GM21723 (cell line): Measurements from ENCODE around the gene RUNX3.
"Not testable (repeated sequence)": the region's sequence is repeated elsewhere in the genome, so short reads cannot be mapped to it uniquely, and the experiment has no call there.

Experiments used
- ATAC-seq: cut with Tn5 transposase; IDR thresholded peaks from one replicate; pipeline ENCODE4 v1.9.1; 2021; ENCODE audit warnings: mild to moderate bottlenecking, moderate library complexity; ENCODE audit not compliant: unreplicated experiment

The RUNX3 gene

GRCh38 chr1:24914226-24915069 is 15.6 kb downstream of the RUNX3 start:
- ATAC-seq = no peak

- no peak for ATAC-seq
Observed at GRCh38 chr1:24913616-24914225, 16.4 kb downstream of the RUNX3 start.

- ATAC-seq = no peak
Observed at GRCh38 chr1:24913274-24913604, 16.8 kb downstream of the RUNX3 start.

GRCh38 chr1:24912376-24913273 is 17.5 kb downstream of the RUNX3 start:
- no peak for ATAC-seq

- ATAC-seq = no peak
Observed at GRCh38 chr1:24911651-24912155, 18.4 kb downstream of the RUNX3 start.

GRCh38 chr1:24910751-24911650 is 19.1 kb downstream of the RUNX3 start:
- no peak for ATAC-seq

GRCh38 chr1:24910210-24910609 is 19.9 kb downstream of the RUNX3 start:
- no peak for ATAC-seq

GRCh38 chr1:24909388-24909898 is 20.6 kb downstream of the RUNX3 start:
- no peak for ATAC-seq

- ATAC-seq = no peak
Observed at GRCh38 chr1:24908591-24909259, 21.4 kb downstream of the RUNX3 start.

GRCh38 chr1:24907587-24908294 is 22.3 kb downstream of the RUNX3 start:
- not testable (repeated sequence) for ATAC-seq

- no peak for ATAC-seq
Observed at GRCh38 chr1:24906760-24907490, 23.2 kb downstream of the RUNX3 start.

GRCh38 chr1:24905979-24906720 is 23.9 kb downstream of the RUNX3 start:
- ATAC-seq = no peak

- ATAC-seq = no peak
Observed at GRCh38 chr1:24905355-24905978, 24.6 kb downstream of the RUNX3 start.

GRCh38 chr1:24904731-24905354 is 25.2 kb downstream of the RUNX3 start:
- ATAC-seq = no peak

- ATAC-seq = no peak
Observed at GRCh38 chr1:24903955-24904730, 25.9 kb downstream of the RUNX3 start.

GRCh38 chr1:24903560-24903954 is 26.5 kb downstream of the RUNX3 start:
- ATAC-seq = no peak
